CD4-positive, alpha-beta T cell (primary cell): ENCODE data around the gene CCDC136. TPM values are rescaled to one million over a fixed set of nuclear protein-coding genes. Genes with fewer than 3 reads are reported as not detected.

ENCODE experiments used
- ATAC-seq: fragments of 200-7000 bp; cut with Tn5 transposase; one replicate; pipeline ENCODE4 v1.10.0; 2022; ENCODE audit warnings: mild to moderate bottlenecking; ENCODE audit not compliant: poor library complexity
- CTCF ChIA-PET: fragments of 350-600 bp; sonication (Branson Sonifier 250); formaldehyde crosslinking; loops from one replicate; lab custom pipeline; 2021; ENCODE audit warnings: antibody characterized with exemption, inconsistent platforms; lab: Charles Lee
- POLR2A ChIA-PET: fragments of 350-600 bp; sonication (Branson Sonifier 250); formaldehyde crosslinking; loops from one replicate; lab custom pipeline; 2021; ENCODE audit warnings: antibody characterized with exemption, inconsistent platforms; lab: Charles Lee
- DNase-seq, 14 experiments: peaks; one replicate each; pipeline ENCODE4 v3.0.0-alpha.2; 2013 to 2020; ENCODE audit warnings: mixed read lengths in 2 of 14
- H3K27ac ChIP-seq, 2 donors: one replicate each; pipeline versions ENCODE4 v1.5.1 to v1.7.0; 2013; ENCODE audit warnings: low read length in 2 of 2, low read depth in 1 of 2, mild to moderate bottlenecking in 1 of 2
- H3K27me3 ChIP-seq, 2 experiments: 1 replicate in 1 of 2; 2 replicates in 1 of 2; pipeline versions ENCODE4 v1.6.1 to v1.7.0; 2013; ENCODE audit warnings: low read length in 2 of 2, control low read depth in 1 of 2, mild to moderate bottlenecking in 1 of 2, moderate library complexity in 1 of 2; ENCODE audit not compliant: insufficient read depth in 2 of 2, control insufficient read depth in 1 of 2
- H3K36me3 ChIP-seq: one replicate; pipeline ENCODE4 v1.6.1; 2013; ENCODE audit warnings: low read length, control low read depth; ENCODE audit not compliant: insufficient read depth
- H3K4me1 ChIP-seq: one replicate; pipeline ENCODE4 v1.6.1; 2013; ENCODE audit warnings: low read length, control low read depth; ENCODE audit not compliant: insufficient read depth
- H3K4me3 ChIP-seq: one replicate; pipeline ENCODE4 v1.5.1; 2013; ENCODE audit warnings: mild to moderate bottlenecking, low read length, moderate library complexity
- H3K9me3 ChIP-seq, 2 experiments: 1 replicate in 1 of 2; 2 replicates in 1 of 2; pipeline versions ENCODE4 v1.6.1 to v1.7.0; 2013; ENCODE audit warnings: low read length in 2 of 2, mild to moderate bottlenecking in 2 of 2, control low read depth in 1 of 2, moderate library complexity in 1 of 2; ENCODE audit not compliant: control insufficient read depth in 1 of 2, insufficient read depth in 1 of 2
- H3K27ac Mint-ChIP-seq: one replicate; pipeline ENCODE4 v1.8.0; 2020; ENCODE audit warnings: mixed read lengths
- H3K27me3 Mint-ChIP-seq: one replicate; pipeline ENCODE4 v1.8.0; 2021; ENCODE audit warnings: mixed read lengths
- H3K36me3 Mint-ChIP-seq: one replicate; pipeline ENCODE4 v1.8.0; 2021; ENCODE audit warnings: low read depth, mixed read lengths
- H3K4me1 Mint-ChIP-seq: one replicate; pipeline ENCODE4 v1.8.0; 2021; ENCODE audit warnings: low read depth, mixed read lengths
- H3K4me3 Mint-ChIP-seq: one replicate; pipeline ENCODE4 v1.8.0; 2020; ENCODE audit warnings: mild to moderate bottlenecking, mixed read lengths
- H3K9me3 Mint-ChIP-seq: one replicate; pipeline ENCODE4 v1.8.0; 2020; ENCODE audit warnings: mixed read lengths
- intact Hi-C, 2 experiments: fragments of 100-400 bp; cut with DNase I in 1 of 2; cut with micrococcal nuclease in 1 of 2; formaldehyde crosslinking; loops; one replicate each; pipeline versions ENCODE4 v1.15.1 to v1.9.0; 2023 to 2025; cut with DNase I, micrococcal nuclease
- total RNA-seq, 174 experiments: library from RNA in 2 of 174; stranded (reverse) in 2 of 174; gene quantifications; one replicate each; pipeline ENCODE4 v1.2.3 and lab custom pipeline; 2021 to 2026
- TF ChIP-seq, protein P1 (sequence below): fragments of 200-600 bp; IDR thresholded peaks from one replicate; pipeline ENCODE4 v1.8.0; 2022; ENCODE audit warnings: antibody characterized with exemption, mild to moderate bottlenecking

Gene CCDC136
- total RNA-seq, 2 experiments from 2014 or later, result 4.5 to 4.9 TPM

DNA sequence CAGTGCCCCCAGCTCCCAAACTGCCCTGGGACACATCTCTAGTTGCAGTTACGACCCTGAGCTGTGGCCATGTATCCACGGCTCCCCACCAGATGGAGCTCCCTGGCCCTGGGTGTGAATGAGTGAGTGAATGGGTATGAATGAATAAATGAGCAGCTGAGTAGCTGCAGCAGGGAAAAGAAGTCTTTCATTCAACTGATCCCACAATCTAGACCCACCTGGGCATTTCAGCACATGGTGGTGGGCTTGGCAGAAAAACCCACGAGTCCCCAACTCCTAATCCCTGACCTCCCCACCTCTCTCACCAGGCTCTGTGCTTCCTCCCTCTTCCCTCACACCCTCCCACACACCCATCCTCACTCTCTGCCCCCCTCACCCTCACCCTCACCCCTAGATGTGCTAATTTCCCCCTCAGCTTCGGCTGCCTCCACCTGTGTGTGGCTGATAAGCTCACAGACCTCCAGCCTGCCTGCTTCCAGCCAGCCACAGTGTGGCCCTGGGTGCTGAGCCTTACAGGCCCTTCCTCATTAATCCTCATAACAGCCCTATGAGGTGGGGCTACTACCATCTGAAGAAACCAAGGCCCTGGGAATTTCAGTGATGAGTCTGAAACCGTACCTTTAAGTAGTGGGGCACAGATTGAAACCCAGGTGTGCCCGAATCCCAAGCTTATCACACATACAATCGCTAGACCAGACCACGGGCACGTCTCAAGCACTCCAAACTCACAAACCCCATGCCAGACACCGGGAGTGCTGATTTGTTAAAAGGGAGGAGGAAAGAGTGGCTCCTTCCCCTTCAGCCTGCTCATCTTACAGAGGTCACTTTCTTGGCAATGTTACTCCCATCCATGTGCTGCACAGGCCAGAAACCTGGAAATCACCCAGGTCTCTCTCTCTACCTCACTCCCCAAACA, 68.6 kb downstream of the CCDC136 start:
- H3K4me3 ChIP-seq, result no peak overlapping the region
- ChIA-PET CTCF (interaction anchor here (1.2 to 1.5 kb wide), 2 partner anchors 18 to 23 kb away, joined by 4 to 6 read pairs; no protein-coding TSS in a partner anchor), POLR2A (no interaction called here)
- Mint-ChIP-seq H3K4me1 (peaks cover 27% of the 10 kb centered on the region), H3K27me3 (no peaks in the 10 kb centered on the region), H3K9me3 (no peaks in the 10 kb centered on the region), H3K4me3 (peak overlapping the region; percentile 7), H3K27ac (no peak overlapping the region), H3K36me3 (peaks cover 12% of the 10 kb centered on the region)
- no peaks in the 10 kb centered on the region for H3K9me3 ChIP-seq
- TF ChIP-seq, protein P1, sequence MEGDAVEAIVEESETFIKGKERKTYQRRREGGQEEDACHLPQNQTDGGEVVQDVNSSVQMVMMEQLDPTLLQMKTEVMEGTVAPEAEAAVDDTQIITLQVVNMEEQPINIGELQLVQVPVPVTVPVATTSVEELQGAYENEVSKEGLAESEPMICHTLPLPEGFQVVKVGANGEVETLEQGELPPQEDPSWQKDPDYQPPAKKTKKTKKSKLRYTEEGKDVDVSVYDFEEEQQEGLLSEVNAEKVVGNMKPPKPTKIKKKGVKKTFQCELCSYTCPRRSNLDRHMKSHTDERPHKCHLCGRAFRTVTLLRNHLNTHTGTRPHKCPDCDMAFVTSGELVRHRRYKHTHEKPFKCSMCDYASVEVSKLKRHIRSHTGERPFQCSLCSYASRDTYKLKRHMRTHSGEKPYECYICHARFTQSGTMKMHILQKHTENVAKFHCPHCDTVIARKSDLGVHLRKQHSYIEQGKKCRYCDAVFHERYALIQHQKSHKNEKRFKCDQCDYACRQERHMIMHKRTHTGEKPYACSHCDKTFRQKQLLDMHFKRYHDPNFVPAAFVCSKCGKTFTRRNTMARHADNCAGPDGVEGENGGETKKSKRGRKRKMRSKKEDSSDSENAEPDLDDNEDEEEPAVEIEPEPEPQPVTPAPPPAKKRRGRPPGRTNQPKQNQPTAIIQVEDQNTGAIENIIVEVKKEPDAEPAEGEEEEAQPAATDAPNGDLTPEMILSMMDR, result no peak
- ATAC-seq, result no peak
- no peak overlapping the region for H3K27ac ChIP-seq
- peaks cover 9% of the 10 kb centered on the region for H3K36me3 ChIP-seq
- H3K4me1 ChIP-seq, result peaks cover 27% of the 10 kb centered on the region
- intact Hi-C loops, result loop anchor here in 1 of 2 experiments (5.0 to 10.0 kb wide), 3 partner anchors 123 to 1208 kb away; partner anchors contain the start of genes CALU, SND1 and STRIP2
- H3K27me3 ChIP-seq, result no peaks in the 10 kb centered on the region
- no peak for DNase-seq

DNA sequence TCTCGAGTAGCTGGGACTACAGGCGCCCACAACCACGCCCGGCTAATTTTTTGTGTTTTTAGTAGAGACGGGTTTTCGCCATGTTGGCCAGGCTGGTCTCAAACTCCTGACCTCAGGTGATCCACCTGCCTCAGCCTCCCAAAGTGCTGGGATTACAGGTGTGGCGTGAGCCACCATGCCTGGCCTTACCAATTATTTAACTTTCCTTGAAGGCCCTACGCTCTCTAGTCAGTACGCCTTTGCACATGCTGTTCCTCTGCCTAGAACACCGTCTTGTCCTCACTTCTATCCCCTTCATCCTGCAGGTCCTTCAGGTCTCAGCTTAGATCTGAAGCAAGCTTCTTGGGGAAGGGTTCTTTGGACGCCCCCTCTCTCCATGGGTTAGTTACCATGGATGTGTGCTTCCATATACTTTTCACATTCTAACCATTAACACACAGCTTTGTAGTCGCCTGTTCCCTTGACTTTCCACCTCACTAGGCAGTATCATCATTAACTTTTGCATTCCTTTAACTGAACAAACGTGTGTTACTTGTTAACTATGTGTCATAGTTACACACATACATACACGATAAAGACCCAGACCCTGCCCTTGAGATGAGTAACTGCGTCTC, 70.3 kb downstream of the CCDC136 start:
- Mint-ChIP-seq H3K4me1 (peaks cover 37% of the 10 kb centered on the region), H3K27ac (peak overlapping the region; percentile 81)
- peaks cover 27% of the 10 kb centered on the region for H3K4me1 ChIP-seq

More for the DNA sequence above, 70.3 kb downstream of the CCDC136 start:
- Histone ChIP-seq H3K27ac (peak overlapping the region in 1 of 2 donors; percentile 62), H3K4me3 (peak overlapping the region; percentile 87), H3K36me3 (peaks cover 15% of the 10 kb centered on the region), H3K27me3 (no peaks in the 10 kb centered on the region), H3K9me3 (no peaks in the 10 kb centered on the region)
- peaks cover 17% of the 10 kb centered on the region for H3K36me3 Mint-ChIP-seq
- ChIA-PET POLR2A (interaction anchor here (1.0 to 2.1 kb wide), 6 partner anchors 19 to 302 kb away, joined by 3 to 10 read pairs (median 4); partner anchors contain the start of gene CALU), CTCF (interaction anchor here (0.9 to 3.8 kb wide), 3 partner anchors 20 to 229 kb away, joined by 3 to 45 read pairs (median 4); no protein-coding TSS in a partner anchor)
- no peaks in the 10 kb centered on the region for H3K27me3 Mint-ChIP-seq
- DNase-seq (no peak), ATAC-seq (no peak)
- peak overlapping the region; percentile 99 for H3K4me3 Mint-ChIP-seq
- intact Hi-C loops, result loop anchor here (2.0 to 10.0 kb wide), 5 partner anchors 21 to 1210 kb away; partner anchors contain the start of genes CALU (in 1 of the 2), CCDC136 (in 1 of the 2), SND1 (in 1 of the 2) and STRIP2 (in 1 of the 2)
- TF ChIP-seq, protein P1, result no peak
- no peaks in the 10 kb centered on the region for H3K9me3 Mint-ChIP-seq
